VCaP (cell line): ENCODE measurements around the gene EXOSC2.

Source experiments
- H3K27ac ChIP-seq: fragments of 450-650 bp; 2 replicates; pipeline ENCODE4 v1.5.1; 2017
- TF ChIP-seq, protein P1 (sequence below): fragments of 450-650 bp; conservative IDR thresholded peaks from 2 replicates; pipeline ENCODE4 v1.5.1; 2017; ENCODE audit warnings: mild to moderate bottlenecking, moderate library complexity

The EXOSC2 gene

DNA sequence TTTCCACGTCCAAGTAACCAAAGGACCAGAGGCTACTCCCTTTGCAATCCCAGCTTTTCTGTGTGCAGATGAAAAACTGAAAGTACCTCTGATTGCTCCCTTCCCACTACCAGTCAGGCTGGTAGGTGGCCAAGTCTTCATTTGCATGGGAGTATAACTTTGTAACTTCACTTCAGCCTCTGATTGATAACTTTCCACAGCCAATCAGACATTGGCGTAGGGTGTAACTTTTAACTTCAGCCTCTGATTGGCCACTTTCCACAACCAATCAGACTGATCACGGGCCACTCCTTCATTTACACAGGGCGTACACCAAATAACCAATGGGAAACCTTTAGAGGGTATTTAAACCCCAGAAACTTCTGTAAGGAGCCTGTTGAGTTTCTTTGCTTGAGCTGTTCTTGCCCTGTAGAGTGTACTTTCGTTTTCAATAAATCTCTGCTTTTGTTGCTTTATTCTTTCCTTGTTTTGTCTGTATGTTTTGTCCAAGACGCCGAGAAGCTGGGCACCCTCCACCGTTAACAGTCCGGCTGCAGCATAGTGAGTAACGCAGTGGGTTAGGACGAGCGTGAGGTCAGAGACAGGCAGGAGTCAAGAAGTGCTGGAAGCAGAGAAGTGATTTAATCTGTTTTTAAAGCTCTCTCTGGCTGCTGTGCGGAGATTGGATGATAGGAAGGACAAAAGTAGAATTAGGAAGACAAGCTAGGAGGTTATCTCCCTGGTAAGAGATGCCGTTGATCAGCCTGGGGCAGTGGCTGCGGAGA lies 3.5 kb upstream of the EXOSC2 start:
- H3K27ac ChIP-seq, result peak overlapping the region; percentile 63

DNA sequence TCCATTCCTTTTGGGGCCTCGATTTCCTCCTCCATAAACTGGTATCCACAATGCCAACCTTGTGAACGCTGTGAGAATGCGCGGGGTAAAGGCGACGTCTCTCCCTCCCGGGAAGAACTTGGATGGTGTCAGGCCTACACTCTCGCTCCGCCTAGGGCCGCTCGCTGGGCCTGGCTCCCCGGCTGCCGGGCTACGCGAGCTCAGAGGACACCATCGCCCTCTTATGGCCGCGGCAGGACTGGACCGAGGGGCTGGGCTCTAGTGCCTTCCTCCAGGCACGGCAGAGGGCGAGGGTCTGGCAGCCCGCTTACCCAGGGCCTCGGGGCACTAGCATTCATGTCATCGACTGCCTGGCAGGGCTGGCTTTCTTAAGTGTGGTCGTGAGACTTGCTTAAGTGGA lies 1.3 kb upstream of the EXOSC2 start:
- TF ChIP-seq, protein P1, sequence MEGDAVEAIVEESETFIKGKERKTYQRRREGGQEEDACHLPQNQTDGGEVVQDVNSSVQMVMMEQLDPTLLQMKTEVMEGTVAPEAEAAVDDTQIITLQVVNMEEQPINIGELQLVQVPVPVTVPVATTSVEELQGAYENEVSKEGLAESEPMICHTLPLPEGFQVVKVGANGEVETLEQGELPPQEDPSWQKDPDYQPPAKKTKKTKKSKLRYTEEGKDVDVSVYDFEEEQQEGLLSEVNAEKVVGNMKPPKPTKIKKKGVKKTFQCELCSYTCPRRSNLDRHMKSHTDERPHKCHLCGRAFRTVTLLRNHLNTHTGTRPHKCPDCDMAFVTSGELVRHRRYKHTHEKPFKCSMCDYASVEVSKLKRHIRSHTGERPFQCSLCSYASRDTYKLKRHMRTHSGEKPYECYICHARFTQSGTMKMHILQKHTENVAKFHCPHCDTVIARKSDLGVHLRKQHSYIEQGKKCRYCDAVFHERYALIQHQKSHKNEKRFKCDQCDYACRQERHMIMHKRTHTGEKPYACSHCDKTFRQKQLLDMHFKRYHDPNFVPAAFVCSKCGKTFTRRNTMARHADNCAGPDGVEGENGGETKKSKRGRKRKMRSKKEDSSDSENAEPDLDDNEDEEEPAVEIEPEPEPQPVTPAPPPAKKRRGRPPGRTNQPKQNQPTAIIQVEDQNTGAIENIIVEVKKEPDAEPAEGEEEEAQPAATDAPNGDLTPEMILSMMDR, result no peak
- H3K27ac ChIP-seq, result no peak overlapping the region

More for the DNA sequence above, 3.5 kb upstream of the EXOSC2 start:
- TF ChIP-seq, protein P1, result no peak

DNA sequence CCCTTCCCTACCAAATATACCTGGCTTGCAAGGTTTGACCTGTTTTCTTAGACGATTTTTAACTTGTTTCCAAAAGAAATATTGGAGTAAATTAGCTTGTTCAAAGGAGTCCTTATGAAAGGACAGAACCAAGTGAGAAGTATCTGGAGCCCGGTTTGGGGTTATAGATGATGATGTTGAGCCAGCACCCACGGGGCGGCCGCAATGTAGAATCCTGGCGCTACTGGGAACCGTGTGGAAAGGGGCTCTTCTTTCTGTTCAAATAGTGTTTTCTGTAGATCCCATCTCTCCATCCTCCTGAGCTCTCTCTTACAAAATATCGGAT lies 517 bp upstream of the EXOSC2 start:
- TF ChIP-seq, protein P1, result no peak
- peak overlapping the region; percentile 80 for H3K27ac ChIP-seq

DNA sequence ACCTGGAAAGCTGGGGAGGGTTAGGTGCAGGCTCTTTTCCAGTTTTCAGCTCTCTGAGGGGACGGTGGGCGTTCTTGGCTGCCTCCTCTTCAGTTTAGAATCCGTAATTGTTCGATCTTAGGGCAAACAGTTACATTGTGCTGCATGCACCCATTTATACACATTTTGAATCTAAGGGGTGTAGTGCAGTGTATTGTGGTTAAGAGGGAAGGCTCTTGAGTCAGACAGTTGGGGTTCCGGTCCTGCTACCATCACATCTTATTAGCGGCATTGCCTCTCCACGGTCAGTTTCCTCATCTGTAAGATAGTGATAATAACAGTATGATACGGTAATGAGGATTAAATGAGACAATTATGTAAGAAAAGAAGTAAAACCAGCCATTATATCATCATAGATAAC lies 625 bp downstream of the EXOSC2 start:
- TF ChIP-seq, protein P1, result no peak
- peak overlapping the region; percentile 80 for H3K27ac ChIP-seq

GRCh38 chr9:130696139-130696650 lies 2.6 kb downstream of the EXOSC2 start:
- H3K27ac ChIP-seq, result peak overlapping the region; percentile 3; the same call in 1 of the 2 replicates
- TF ChIP-seq, protein P1, result no peak

- TF ChIP-seq, protein P1, result no peak
- no peak overlapping the region for H3K27ac ChIP-seq
Measured at GRCh38 chr9:130696996-130697395, 3.4 kb downstream of the EXOSC2 start.

DNA sequence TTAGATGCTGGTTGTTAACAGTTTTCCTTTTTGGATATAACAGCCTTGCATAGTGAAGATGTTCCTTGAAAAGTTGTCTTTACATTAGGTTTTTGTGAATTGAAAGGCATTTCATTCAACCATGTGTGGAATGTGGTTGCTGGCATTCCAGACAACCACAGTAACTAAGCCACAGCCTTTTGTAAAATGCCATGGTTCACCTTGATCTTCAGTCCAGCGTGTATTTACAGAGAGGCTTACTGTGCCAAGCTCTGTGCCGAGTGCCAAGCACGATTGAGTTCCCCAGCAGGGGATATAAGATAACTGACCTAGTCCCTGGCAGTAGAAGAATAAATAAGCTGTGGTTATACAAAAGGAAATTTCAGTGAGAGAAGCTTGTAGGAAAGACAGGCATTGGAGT lies 4.9 kb downstream of the EXOSC2 start:
- no peak overlapping the region for H3K27ac ChIP-seq
- TF ChIP-seq, protein P1, result no peak
